Measurements from ENCODE around the gene FLNB. TPM values are rescaled to one million over a fixed set of nuclear protein-coding genes. Genes with fewer than 3 reads are reported as not detected.

The FLNB gene
- total and polyA plus RNA-seq, 10 of the 15 experiments (the other 5 are each of a cell fraction or from before 2014, with no cell fraction given), result 13.6 to 51.8 (median 26.4) TPM

- TF ChIP-seq, protein P1, sequence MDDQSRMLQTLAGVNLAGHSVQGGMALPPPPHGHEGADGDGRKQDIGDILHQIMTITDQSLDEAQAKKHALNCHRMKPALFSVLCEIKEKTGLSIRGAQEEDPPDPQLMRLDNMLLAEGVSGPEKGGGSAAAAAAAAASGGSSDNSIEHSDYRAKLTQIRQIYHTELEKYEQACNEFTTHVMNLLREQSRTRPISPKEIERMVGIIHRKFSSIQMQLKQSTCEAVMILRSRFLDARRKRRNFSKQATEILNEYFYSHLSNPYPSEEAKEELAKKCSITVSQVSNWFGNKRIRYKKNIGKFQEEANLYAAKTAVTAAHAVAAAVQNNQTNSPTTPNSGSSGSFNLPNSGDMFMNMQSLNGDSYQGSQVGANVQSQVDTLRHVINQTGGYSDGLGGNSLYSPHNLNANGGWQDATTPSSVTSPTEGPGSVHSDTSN (IDR thresholded peaks at IDR 0.05; ENCODE audit: insufficient replicate concordance, low read depth, low read length), result no peak
- TF ChIP-seq, protein P2, sequence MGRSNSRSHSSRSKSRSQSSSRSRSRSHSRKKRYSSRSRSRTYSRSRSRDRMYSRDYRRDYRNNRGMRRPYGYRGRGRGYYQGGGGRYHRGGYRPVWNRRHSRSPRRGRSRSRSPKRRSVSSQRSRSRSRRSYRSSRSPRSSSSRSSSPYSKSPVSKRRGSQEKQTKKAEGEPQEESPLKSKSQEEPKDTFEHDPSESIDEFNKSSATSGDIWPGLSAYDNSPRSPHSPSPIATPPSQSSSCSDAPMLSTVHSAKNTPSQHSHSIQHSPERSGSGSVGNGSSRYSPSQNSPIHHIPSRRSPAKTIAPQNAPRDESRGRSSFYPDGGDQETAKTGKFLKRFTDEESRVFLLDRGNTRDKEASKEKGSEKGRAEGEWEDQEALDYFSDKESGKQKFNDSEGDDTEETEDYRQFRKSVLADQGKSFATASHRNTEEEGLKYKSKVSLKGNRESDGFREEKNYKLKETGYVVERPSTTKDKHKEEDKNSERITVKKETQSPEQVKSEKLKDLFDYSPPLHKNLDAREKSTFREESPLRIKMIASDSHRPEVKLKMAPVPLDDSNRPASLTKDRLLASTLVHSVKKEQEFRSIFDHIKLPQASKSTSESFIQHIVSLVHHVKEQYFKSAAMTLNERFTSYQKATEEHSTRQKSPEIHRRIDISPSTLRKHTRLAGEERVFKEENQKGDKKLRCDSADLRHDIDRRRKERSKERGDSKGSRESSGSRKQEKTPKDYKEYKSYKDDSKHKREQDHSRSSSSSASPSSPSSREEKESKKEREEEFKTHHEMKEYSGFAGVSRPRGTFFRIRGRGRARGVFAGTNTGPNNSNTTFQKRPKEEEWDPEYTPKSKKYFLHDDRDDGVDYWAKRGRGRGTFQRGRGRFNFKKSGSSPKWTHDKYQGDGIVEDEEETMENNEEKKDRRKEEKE (IDR thresholded peaks at IDR 0.05), result no peak
- no peak for TF ChIP-seq TCF3 (IDR thresholded peaks at IDR 0.05; ENCODE audit: borderline replicate concordance, insufficient read depth, low read depth, low read length)
- TF ChIP-seq PKNOX1 (IDR thresholded peaks at IDR 0.05), result no peak
- TF ChIP-seq, protein P3, sequence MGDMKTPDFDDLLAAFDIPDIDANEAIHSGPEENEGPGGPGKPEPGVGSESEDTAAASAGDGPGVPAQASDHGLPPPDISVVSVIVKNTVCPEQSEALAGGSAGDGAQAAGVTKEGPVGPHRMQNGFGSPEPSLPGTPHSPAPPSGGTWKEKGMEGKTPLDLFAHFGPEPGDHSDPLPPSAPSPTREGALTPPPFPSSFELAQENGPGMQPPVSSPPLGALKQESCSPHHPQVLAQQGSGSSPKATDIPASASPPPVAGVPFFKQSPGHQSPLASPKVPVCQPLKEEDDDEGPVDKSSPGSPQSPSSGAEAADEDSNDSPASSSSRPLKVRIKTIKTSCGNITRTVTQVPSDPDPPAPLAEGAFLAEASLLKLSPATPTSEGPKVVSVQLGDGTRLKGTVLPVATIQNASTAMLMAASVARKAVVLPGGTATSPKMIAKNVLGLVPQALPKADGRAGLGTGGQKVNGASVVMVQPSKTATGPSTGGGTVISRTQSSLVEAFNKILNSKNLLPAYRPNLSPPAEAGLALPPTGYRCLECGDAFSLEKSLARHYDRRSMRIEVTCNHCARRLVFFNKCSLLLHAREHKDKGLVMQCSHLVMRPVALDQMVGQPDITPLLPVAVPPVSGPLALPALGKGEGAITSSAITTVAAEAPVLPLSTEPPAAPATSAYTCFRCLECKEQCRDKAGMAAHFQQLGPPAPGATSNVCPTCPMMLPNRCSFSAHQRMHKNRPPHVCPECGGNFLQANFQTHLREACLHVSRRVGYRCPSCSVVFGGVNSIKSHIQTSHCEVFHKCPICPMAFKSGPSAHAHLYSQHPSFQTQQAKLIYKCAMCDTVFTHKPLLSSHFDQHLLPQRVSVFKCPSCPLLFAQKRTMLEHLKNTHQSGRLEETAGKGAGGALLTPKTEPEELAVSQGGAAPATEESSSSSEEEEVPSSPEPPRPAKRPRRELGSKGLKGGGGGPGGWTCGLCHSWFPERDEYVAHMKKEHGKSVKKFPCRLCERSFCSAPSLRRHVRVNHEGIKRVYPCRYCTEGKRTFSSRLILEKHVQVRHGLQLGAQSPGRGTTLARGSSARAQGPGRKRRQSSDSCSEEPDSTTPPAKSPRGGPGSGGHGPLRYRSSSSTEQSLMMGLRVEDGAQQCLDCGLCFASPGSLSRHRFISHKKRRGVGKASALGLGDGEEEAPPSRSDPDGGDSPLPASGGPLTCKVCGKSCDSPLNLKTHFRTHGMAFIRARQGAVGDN (IDR thresholded peaks at IDR 0.05), result no peak
Observed at GRCh38 chr3:58099865-58100264, 91.6 kb downstream of the FLNB start (continued).

All from GM12878 (cell line).